Lower leg skin (tissue), 4 donors: Measurements from ENCODE around the gene BRD8. TPM values are rescaled to one million over a fixed set of nuclear protein-coding genes. Genes with fewer than 3 reads are reported as not detected.

Source experiments
- DNase-seq, 2 donors: peaks; one replicate each; pipeline ENCODE4 v3.0.0-alpha.2; 2019; ENCODE audit warnings: low spot score in 2 of 2
- H3K4me3 ChIP-seq: fragments of 200-600 bp; sonication (generic); 2 replicates; pipeline ENCODE4 v1.5.1; 2017; ENCODE audit warnings: mild to moderate bottlenecking, low read depth; ENCODE audit not compliant: poor library complexity, severe bottlenecking
- POLR2A ChIP-seq, 2 donors: fragments of 450-650 bp; IDR thresholded peaks; one replicate each; pipeline ENCODE4 v1.6.1; 2016 to 2017; ENCODE audit warnings: antibody characterized with exemption in 2 of 2, mild to moderate bottlenecking in 1 of 2, moderate library complexity in 1 of 2
- whole genome bisulfite sequencing, 2 donors: methylation state at CpG; one replicate each; pipeline ENCODE4 v1.1.5; 2018; 5-methylcytosine and 5-hydroxymethylcytosine counted together
- intact Hi-C: fragments of 100-400 bp; cut with DNase I; formaldehyde crosslinking; loops from one replicate; pipeline ENCODE4 v1.15.0; 2023; ENCODE audit warnings: low total_unique reads
- total RNA-seq, 4 donors: library from RNA; depleted of rRNA; stranded (reverse); fragments of >200 nt; gene quantifications; one replicate each; pipeline ENCODE4 v1.1.0, GENCODE V29; 2016
- TF ChIP-seq, protein P1 (sequence below), 3 donors: fragments of 450-650 bp; IDR thresholded peaks; one replicate each; pipeline ENCODE4 v1.5.1; 2016; ENCODE audit warnings: antibody characterized with exemption in 3 of 3, mild to moderate bottlenecking in 3 of 3, moderate library complexity in 2 of 3

BRD8 gene
- total RNA-seq, 4 donors from 2014 or later, result 19.5 to 42.8 (median 31.0) TPM

DNA sequence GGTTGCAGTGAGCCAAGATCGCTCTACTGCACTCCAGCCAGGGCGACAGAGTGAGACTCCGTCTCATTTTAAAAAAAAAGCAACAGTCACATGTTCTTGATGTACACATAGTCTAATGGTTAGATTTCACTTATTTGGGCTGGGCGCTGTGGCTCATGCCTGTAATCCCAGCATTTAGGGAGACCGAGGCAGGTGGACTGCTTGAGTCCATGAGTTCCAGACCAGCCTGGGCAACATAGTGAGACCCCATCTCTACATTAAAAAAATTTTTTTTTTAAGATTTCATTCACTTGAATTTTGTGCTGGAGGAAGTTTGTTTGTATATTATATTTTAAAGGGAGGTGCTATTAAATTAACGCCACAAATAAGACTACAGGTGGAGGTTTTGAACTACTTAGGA is 72.7 kb downstream of the BRD8 start:
- TF ChIP-seq, protein P1, sequence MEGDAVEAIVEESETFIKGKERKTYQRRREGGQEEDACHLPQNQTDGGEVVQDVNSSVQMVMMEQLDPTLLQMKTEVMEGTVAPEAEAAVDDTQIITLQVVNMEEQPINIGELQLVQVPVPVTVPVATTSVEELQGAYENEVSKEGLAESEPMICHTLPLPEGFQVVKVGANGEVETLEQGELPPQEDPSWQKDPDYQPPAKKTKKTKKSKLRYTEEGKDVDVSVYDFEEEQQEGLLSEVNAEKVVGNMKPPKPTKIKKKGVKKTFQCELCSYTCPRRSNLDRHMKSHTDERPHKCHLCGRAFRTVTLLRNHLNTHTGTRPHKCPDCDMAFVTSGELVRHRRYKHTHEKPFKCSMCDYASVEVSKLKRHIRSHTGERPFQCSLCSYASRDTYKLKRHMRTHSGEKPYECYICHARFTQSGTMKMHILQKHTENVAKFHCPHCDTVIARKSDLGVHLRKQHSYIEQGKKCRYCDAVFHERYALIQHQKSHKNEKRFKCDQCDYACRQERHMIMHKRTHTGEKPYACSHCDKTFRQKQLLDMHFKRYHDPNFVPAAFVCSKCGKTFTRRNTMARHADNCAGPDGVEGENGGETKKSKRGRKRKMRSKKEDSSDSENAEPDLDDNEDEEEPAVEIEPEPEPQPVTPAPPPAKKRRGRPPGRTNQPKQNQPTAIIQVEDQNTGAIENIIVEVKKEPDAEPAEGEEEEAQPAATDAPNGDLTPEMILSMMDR (IDR thresholded peaks at IDR 0.05), result no peak
- no peak for TF ChIP-seq POLR2A (IDR thresholded peaks at IDR 0.05)
- 86 to 89% methylated on average over 6 of the region's 6 CpGs for WGBS, 2 donors
- intact Hi-C loops, result no loop called here
- DNase-seq, result no peak
- no peak overlapping the region for H3K4me3 ChIP-seq

DNA sequence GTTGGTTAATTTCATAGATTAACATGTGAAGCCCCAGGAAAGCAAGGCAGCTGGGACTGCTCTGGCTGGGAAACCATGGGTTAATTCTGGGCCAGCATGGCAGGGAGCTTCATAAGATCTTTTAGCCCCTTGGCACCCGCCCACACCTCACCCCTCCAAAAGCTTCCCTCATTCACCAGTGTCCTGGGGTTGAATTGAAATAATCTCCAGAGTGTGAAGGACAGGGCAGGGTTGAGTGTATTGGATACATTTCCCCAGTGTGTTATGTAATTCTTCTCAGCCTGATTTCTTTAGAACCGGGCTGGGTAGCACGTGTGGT is 75.2 kb downstream of the BRD8 start:
- peak in 1 of 2 donors; percentile 70 for DNase-seq
- 23 to 28% methylated on average over 3 of the region's 3 CpGs for WGBS, 2 donors
- intact Hi-C loops, result no loop called here
- TF ChIP-seq, protein P1 (IDR thresholded peaks at IDR 0.05), result no peak
- no peak for TF ChIP-seq POLR2A (IDR thresholded peaks at IDR 0.05)
- no peak overlapping the region for H3K4me3 ChIP-seq

DNA sequence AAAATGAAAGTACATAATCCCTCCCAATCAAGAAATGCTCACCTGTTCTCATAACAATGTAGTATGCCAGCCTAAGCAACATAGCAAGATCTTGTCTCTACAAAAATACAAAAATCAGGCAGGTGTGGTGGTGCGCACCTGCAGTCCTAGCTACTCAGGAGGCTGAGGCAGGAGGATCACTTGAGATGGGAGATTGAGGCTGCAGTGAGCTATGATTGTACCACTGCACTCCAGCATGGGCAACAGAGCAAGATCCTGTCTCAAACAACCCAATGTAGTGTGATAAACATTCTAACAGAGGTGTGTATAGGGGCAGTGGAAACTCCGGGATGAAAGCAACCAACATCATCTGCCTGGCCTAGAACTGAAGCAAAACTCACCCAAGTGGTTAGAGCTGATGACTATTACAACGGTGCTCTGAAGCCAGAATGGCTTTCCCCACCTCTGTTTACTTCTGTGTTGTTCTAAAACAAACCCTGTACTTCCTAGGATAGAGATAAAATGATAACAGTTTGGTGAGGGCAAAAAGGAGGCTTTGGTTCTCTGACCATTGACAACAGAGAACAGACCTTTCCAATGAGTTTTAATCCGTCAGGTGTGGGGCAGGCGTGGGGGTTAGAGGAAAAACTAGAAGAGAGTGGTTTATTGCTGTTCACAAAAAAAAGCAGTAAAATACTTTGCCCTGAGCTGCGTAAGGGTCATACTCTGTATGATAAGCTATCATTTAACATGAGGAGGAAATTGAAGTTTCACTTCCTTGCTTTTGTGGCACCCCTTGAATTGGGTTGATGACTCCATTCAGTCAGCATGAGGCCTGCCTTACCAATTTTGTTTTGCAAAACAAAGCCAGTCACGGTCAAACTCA is 75.7 kb downstream of the BRD8 start:
- 48 to 66% methylated on average over 7 of the region's 7 CpGs for WGBS, 2 donors
- intact Hi-C loops, result no loop called here
- TF ChIP-seq, protein P1 (IDR thresholded peaks at IDR 0.05), result no peak
- TF ChIP-seq POLR2A (IDR thresholded peaks at IDR 0.05), result no peak

DNA sequence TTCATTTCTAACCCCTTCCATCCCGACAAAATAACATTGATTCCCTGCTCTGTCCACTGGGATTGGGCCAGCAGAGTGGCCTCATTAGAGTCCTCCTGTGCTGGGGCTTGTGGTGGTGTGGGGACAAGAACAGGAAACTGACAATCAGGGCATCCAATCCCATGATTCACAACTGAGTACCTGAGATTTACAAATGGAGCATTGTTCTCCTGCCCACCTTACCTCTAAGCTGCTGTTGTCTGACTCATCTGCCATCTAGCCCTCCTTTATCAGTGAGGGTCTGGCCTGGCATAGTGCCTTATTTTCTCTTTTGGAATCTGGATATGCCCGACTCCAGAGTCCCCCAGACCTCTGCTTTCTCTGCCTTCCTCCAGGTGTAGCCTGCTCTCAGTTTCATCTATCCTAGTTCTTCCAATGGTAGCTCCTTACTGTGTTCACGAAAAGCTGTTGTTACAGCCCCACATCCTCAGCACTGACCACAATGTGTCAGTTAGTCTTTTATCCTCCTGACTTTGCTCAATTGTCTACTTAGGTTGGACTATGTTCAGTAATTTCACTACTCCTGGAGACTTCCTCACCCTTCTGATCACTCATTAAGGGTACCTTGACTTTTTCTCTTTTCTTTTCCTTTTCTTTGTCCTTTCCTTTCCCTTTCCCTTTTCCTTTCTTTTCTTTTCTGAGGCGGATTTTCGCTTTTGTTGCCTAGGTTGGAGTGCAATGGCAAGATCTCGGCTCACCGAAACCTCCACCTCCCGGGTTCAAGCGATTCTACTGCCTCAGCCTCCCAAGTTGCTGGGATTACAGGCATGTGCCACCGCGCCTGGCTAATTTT is 81.2 kb downstream of the BRD8 start:
- WGBS, 2 donors, result 89 to 95% methylated on average over 11 of the region's 11 CpGs
- H3K4me3 ChIP-seq, result no peak overlapping the region
- no peak for DNase-seq
- TF ChIP-seq POLR2A (IDR thresholded peaks at IDR 0.05), result no peak
- TF ChIP-seq, protein P1 (IDR thresholded peaks at IDR 0.05), result no peak
- intact Hi-C loops, result no loop called here

More for the DNA sequence above, 75.7 kb downstream of the BRD8 start:
- DNase-seq, result peak in 1 of 2 donors; percentile 3
- no peak overlapping the region for H3K4me3 ChIP-seq

DNA sequence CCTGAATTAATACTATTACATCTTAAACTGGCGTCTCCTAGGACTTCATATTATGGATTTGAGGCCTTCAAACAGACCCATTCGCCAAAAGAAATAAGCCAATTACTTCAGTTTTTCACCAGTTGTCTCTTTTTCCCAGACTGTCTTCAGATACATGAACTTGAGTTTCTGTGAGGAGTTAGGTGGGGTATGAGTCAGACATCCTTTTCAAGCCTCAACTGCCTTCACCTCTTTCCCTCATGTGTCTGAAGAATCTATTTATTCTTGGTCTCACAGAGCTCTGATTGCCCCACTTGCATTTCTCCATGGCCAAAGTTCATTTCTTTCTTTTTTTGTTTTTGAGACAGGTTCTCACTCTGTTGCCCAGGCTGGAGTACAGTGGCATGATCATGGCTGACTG is 82.1 kb downstream of the BRD8 start:
- WGBS, 2 donors, result 84 to 88% methylated on average over 2 of the region's 2 CpGs
- H3K4me3 ChIP-seq, result no peak overlapping the region
- TF ChIP-seq, protein P1 (IDR thresholded peaks at IDR 0.05), result no peak
- intact Hi-C loops, result no loop called here
- DNase-seq, result peak in 1 of 2 donors; percentile 1
